GM23248 (cell line): ENCODE results near the gene SLC25A22.

Experiments
- EZH2 ChIP-seq: fragments of 200-600 bp; sonication (generic); IDR thresholded peaks from 2 replicates; pipeline ENCODE4 v1.6.1; 2018; ENCODE audit warnings: antibody characterized with exemption, mild to moderate bottlenecking; ENCODE audit not compliant: insufficient read depth, poor library complexity, severe bottlenecking
- EZH2phosphoT487 ChIP-seq: fragments of 200-600 bp; sonication (generic); IDR thresholded peaks from 2 replicates; pipeline ENCODE4 v1.6.1; 2018; ENCODE audit warnings: antibody characterized with exemption, moderate library complexity, mild to moderate bottlenecking, low read depth; ENCODE audit not compliant: insufficient read depth

- TF ChIP-seq EZH2, result no peak
- TF ChIP-seq EZH2phosphoT487, result no peak
Observed at GRCh38 chr11:773425-773824, 24.7 kb downstream of the SLC25A22 start.
